GM18502 (cell line): ENCODE measurements around the gene LRTM2.

Experiments used
- ATAC-seq: cut with Tn5 transposase; IDR thresholded peaks from one replicate; pipeline ENCODE4 v1.9.1; 2021; ENCODE audit warnings: mild to moderate bottlenecking; ENCODE audit not compliant: unreplicated experiment, poor library complexity

The LRTM2 gene

GRCh38 chr12:1839956-1840951 lies 19.9 kb downstream of the LRTM2 start:
- ATAC-seq, result no peak

GRCh38 chr12:1840981-1841425 lies 20.6 kb downstream of the LRTM2 start:
- ATAC-seq, result no peak

GRCh38 chr12:1841586-1842182 lies 21.3 kb downstream of the LRTM2 start:
- no peak for ATAC-seq

- no peak for ATAC-seq
Observed at GRCh38 chr12:1842183-1842904, 22.0 kb downstream of the LRTM2 start.

GRCh38 chr12:1842905-1843640 lies 22.7 kb downstream of the LRTM2 start:
- no peak for ATAC-seq

GRCh38 chr12:1843641-1844005 lies 23.3 kb downstream of the LRTM2 start:
- no peak for ATAC-seq

- no peak for ATAC-seq
Observed at GRCh38 chr12:1844223-1844622, 23.9 kb downstream of the LRTM2 start.

- ATAC-seq, result no peak
Observed at GRCh38 chr12:1844661-1845409, 24.5 kb downstream of the LRTM2 start.

- ATAC-seq, result no peak
Observed at GRCh38 chr12:1845427-1845826, 25.1 kb downstream of the LRTM2 start.

- no peak for ATAC-seq
Observed at GRCh38 chr12:1845886-1846285, 25.5 kb downstream of the LRTM2 start.

- no peak for ATAC-seq
Observed at GRCh38 chr12:1846421-1847405, 26.3 kb downstream of the LRTM2 start.

GRCh38 chr12:1847411-1847810 lies 27.0 kb downstream of the LRTM2 start:
- no peak for ATAC-seq

GRCh38 chr12:1848146-1848545 lies 27.8 kb downstream of the LRTM2 start:
- ATAC-seq, result no peak

- no peak for ATAC-seq
Observed at GRCh38 chr12:1848745-1849144, 28.4 kb downstream of the LRTM2 start.

- no peak for ATAC-seq
Observed at GRCh38 chr12:1851151-1851701, 30.9 kb downstream of the LRTM2 start.

- no peak for ATAC-seq
Observed at GRCh38 chr12:1852076-1852475, 31.7 kb downstream of the LRTM2 start.

- ATAC-seq, result no peak
Observed at GRCh38 chr12:1853716-1854115, 33.4 kb downstream of the LRTM2 start.

- ATAC-seq, result no peak
Observed at GRCh38 chr12:1855241-1855640, 34.9 kb downstream of the LRTM2 start.
